H4 (cell line): ENCODE data around the gene NIPBL. TPM values are rescaled to one million over a fixed set of nuclear protein-coding genes. Genes with fewer than 3 reads are reported as not detected.
A peak's percentile ranks its signal among the peaks of the same experiment; 100 is the strongest.
"Not testable (repeated sequence)": the region's sequence is repeated elsewhere in the genome, so short reads cannot be mapped to it uniquely, and the experiment has no call there.

Experiments used
- DNase-seq: peaks from one replicate; pipeline ENCODE4 v3.0.0-alpha.2; 2015; ENCODE audit warnings: low spot score
- total RNA-seq: library from RNA; depleted of rRNA; stranded (reverse); fragments of >200 nt; shearing (Covaris generic); gene quantifications from 2 replicates; pipeline ENCODE4 v1.2.3, GENCODE V29; 2014

NIPBL gene
- total RNA-seq, 1 experiment from 2014 or later = 14.0 TPM

GRCh38 chr5:36945687-36946086, 69.1 kb downstream of the NIPBL start:
- no peak for DNase-seq

GRCh38 chr5:36946101-36946500, 69.5 kb downstream of the NIPBL start:
- no peak for DNase-seq

- no peak for DNase-seq
These were observed 71.5 kb downstream of the NIPBL start for GRCh38 chr5:36948041-36948440.

- no peak for DNase-seq
These were observed 72.1 kb downstream of the NIPBL start for GRCh38 chr5:36948650-36949049.

GRCh38 chr5:36949593-36949992, 73.0 kb downstream of the NIPBL start:
- DNase-seq = no peak

- DNase-seq = no peak
These were observed 74.3 kb downstream of the NIPBL start for GRCh38 chr5:36950586-36951457.

- DNase-seq = no peak
These were observed 76.5 kb downstream of the NIPBL start for GRCh38 chr5:36953043-36953442.

GRCh38 chr5:36957953-36958537, 81.5 kb downstream of the NIPBL start:
- no peak for DNase-seq

- DNase-seq = no peak
These were observed 82.0 kb downstream of the NIPBL start for GRCh38 chr5:36958612-36959011.

GRCh38 chr5:36965179-36965578, 88.6 kb downstream of the NIPBL start:
- no peak for DNase-seq

- no peak for DNase-seq
These were observed 93.3 kb downstream of the NIPBL start for GRCh38 chr5:36969700-36970395.

- no peak for DNase-seq
These were observed 101.6 kb downstream of the NIPBL start for GRCh38 chr5:36978196-36978595.

GRCh38 chr5:36982146-36982545, 105.6 kb downstream of the NIPBL start:
- no peak for DNase-seq

- DNase-seq = peak; percentile 56
These were observed 108.8 kb downstream of the NIPBL start for GRCh38 chr5:36985387-36985786.

GRCh38 chr5:36988396-36988795, 111.8 kb downstream of the NIPBL start:
- DNase-seq = no peak

GRCh38 chr5:36998578-36998977, 122.0 kb downstream of the NIPBL start:
- no peak for DNase-seq

- DNase-seq = no peak
These were observed 125.7 kb downstream of the NIPBL start for GRCh38 chr5:37002176-37002751.

- DNase-seq = no peak
These were observed 128.7 kb downstream of the NIPBL start for GRCh38 chr5:37005252-37005651.

GRCh38 chr5:37005946-37006540, 129.5 kb downstream of the NIPBL start:
- peak; percentile 25 for DNase-seq

GRCh38 chr5:37013181-37013580, 136.6 kb downstream of the NIPBL start:
- not testable (repeated sequence) for DNase-seq

GRCh38 chr5:37014321-37014720, 137.8 kb downstream of the NIPBL start:
- no peak for DNase-seq
